HepG2 (cell line): ENCODE results near the gene BCORL1. TPM values are rescaled to one million over a fixed set of nuclear protein-coding genes. Genes with fewer than 3 reads are reported as not detected.

Experiments used
- CREB3 ChIP-seq: sonication (generic); formaldehyde crosslinking; IDR thresholded peaks from 2 replicates; pipeline ENCODE4 v1.5.0; 2020; ENCODE audit warnings: missing genetic modification reagents
- HNRNPLL ChIP-seq: fragments of 200-400 bp; formaldehyde crosslinking; IDR thresholded peaks from 2 replicates; pipeline ENCODE4 v1.6.1; 2017; ENCODE audit warnings: mild to moderate bottlenecking, low read depth, low read length; ENCODE audit not compliant: poor library complexity, severe bottlenecking
- MLLT10 ChIP-seq: sonication (generic); formaldehyde crosslinking; IDR thresholded peaks from 2 replicates; pipeline ENCODE4 v1.4.0; 2020; ENCODE audit warnings: missing genetic modification reagents
- NFKB2 ChIP-seq: sonication (generic); formaldehyde crosslinking; IDR thresholded peaks from 2 replicates; pipeline ENCODE4 v1.4.0; 2020; ENCODE audit warnings: missing genetic modification reagents, borderline replicate concordance
- NR2C2 ChIP-seq: sonication (generic); formaldehyde crosslinking; IDR thresholded peaks from 2 replicates; pipeline ENCODE4 v1.4.0; 2020; ENCODE audit warnings: missing genetic modification reagents, mild to moderate bottlenecking, moderate library complexity, borderline replicate concordance
- REST ChIP-seq, 2 experiments: IDR thresholded peaks; 2 replicates each; pipeline ENCODE4 v1.6.1; 2011 to 2012; ENCODE audit warnings: low read length in 2 of 2, borderline replicate concordance in 1 of 2, low read depth in 1 of 2, mild to moderate bottlenecking in 1 of 2, moderate library complexity in 1 of 2
- SALL2 ChIP-seq: sonication (generic); formaldehyde crosslinking; IDR thresholded peaks from 2 replicates; pipeline ENCODE4 v1.8.1; 2023; ENCODE audit warnings: mild to moderate bottlenecking, missing genetic modification reagents, inconsistent platforms
- SNAPC2 ChIP-seq: sonication (generic); formaldehyde crosslinking; IDR thresholded peaks from 2 replicates; pipeline ENCODE4 v1.8.1; 2022; ENCODE audit warnings: mild to moderate bottlenecking, missing genetic modification reagents
- SP5 ChIP-seq: IDR thresholded peaks from 2 replicates; pipeline ENCODE4 v1.6.1; 2016; ENCODE audit warnings: low read depth, borderline replicate concordance
- ZBTB1 ChIP-seq: sonication (generic); formaldehyde crosslinking; IDR thresholded peaks from 2 replicates; pipeline ENCODE4 v1.4.0; 2020; ENCODE audit warnings: missing genetic modification reagents, borderline replicate concordance
- ZNF142 ChIP-seq: sonication (generic); formaldehyde crosslinking; IDR thresholded peaks from 2 replicates; pipeline ENCODE4 v1.4.0; 2020; ENCODE audit warnings: missing genetic modification reagents
- ZNF770 ChIP-seq: sonication (generic); formaldehyde crosslinking; IDR thresholded peaks from 2 replicates; pipeline ENCODE4 v1.5.0; 2020; ENCODE audit warnings: mild to moderate bottlenecking, missing genetic modification reagents
- polyA plus RNA-seq, 8 experiments: library from polyadenylated mRNA; depleted of rRNA in 3 of 8; stranded (reverse) in 7 of 8; unstranded in 1 of 8; fragments of >200 nt; fragmentation: Illumina TruSeq in 4 of 8; extraction: Trizol in 4 of 8; gene quantifications; 2 replicates each; pipeline versions ENCODE4 v1.2.1 to v1.2.3, GENCODE V29; 2011 to 2016; ENCODE audit warnings: low read depth in 4 of 8, missing spikeins in 1 of 8, mixed read lengths in 1 of 8; ENCODE audit not compliant: insufficient read depth in 1 of 8
- total RNA-seq, 5 experiments: library from RNA; depleted of rRNA; stranded (reverse); fragments of >200 nt; fragmentation: Illumina TruSeq; extraction: Trizol; gene quantifications; 2 replicates each; pipeline ENCODE4 v1.2.3, GENCODE V29; 2016; ENCODE audit warnings: low read depth in 1 of 5

Gene BCORL1
- total and polyA plus RNA-seq, 2 of the 13 experiments (the other 11 are each of a cell fraction or from before 2014, with no cell fraction given), result 0.67 to 1.4 TPM

GRCh38 chrX:129982300-129983251 is at the start of gene BCORL1 (continued):
- no peak for TF ChIP-seq ZNF142
- peak; percentile 42 for TF ChIP-seq HNRNPLL
- TF ChIP-seq NFKB2 (CRISPR knock-in tag), result 0 out of 2 replicates have a peak, but pooled peaks have one; percentile 19
- TF ChIP-seq SP5, result peak; percentile 22; the same call in 1 of the 2 replicates
- 0 out of 2 replicates have a peak, but pooled peaks have one; percentile 37 for TF ChIP-seq SNAPC2 (CRISPR knock-in tag)
- TF ChIP-seq SALL2 (CRISPR knock-in tag), result no peak
- TF ChIP-seq NR2C2 (CRISPR knock-in tag), result no peak
- TF ChIP-seq REST (IDR thresholded peaks at IDR 0.05; ENCODE audit: borderline replicate concordance in 1 of 2, low read depth in 1 of 2, low read length in 2 of 2), result 0 out of 4 replicates have a peak, but pooled peaks of 1 of the 2 experiments have one; percentile 40
- no peak for TF ChIP-seq ZBTB1 (CRISPR knock-in tag)
- TF ChIP-seq MLLT10, result no peak
- TF ChIP-seq ZNF770 (CRISPR knock-in tag), result peak; percentile 33; the same call in 1 of the 2 replicates
- no peak for TF ChIP-seq CREB3 (CRISPR knock-in tag)
